SK-N-SH (cell line): ENCODE data around the gene AP5B1. TPM values are rescaled to one million over a fixed set of nuclear protein-coding genes. Genes with fewer than 3 reads are reported as not detected.

Experiments used
- CTCF ChIA-PET: fragments of 300-600, 350-600 bp; formaldehyde crosslinking; extraction: SDS; loops from one replicate; lab custom pipeline; 2021; lab: Yijun Ruan, JAX
- POLR2A ChIA-PET: fragments of 350-600 bp; sonication (Branson Sonifier 250); formaldehyde crosslinking; extraction: SDS; loops from one replicate; lab custom pipeline; 2020; ENCODE audit warnings: antibody characterized with exemption, inconsistent platforms; lab: Yijun Ruan, JAX
- DNase-seq: peaks from one replicate; pipeline ENCODE4 v3.0.0; 2012
- H2AFZ ChIP-seq: fragments of 200-600 bp; sonication (generic); 2 replicates; pipeline ENCODE4 v1.8.1; 2016; ENCODE audit warnings: antibody characterized with exemption, mild to moderate bottlenecking, low read depth
- H3F3A ChIP-seq: fragments of 200-600 bp; sonication (generic); replicated peaks from 2 replicates; pipeline ENCODE3; 2016; ENCODE audit warnings: antibody characterized with exemption, mild to moderate bottlenecking; ENCODE audit not compliant: insufficient read depth
- H3K27ac ChIP-seq, 2 experiments: fragments of 200-500 bp in 1 of 2; fragments of 200-600 bp in 1 of 2; sonication (Bioruptor generic) in 1 of 2; sonication (generic), shearing (Covaris generic) in 1 of 2; 2 replicates each; pipeline versions ENCODE4 v1.5.1 to v1.6.1; 2014 to 2016; ENCODE audit warnings: low read depth in 2 of 2, inconsistent platforms in 1 of 2, low read length in 1 of 2, mild to moderate bottlenecking in 1 of 2, mixed read lengths in 1 of 2
- H3K27me3 ChIP-seq: fragments of 200-600 bp; sonication (generic), shearing (Covaris generic); 2 replicates; pipeline ENCODE4 v1.6.1; 2016; ENCODE audit warnings: mixed run types; ENCODE audit not compliant: insufficient read depth
- H3K36me3 ChIP-seq, 2 experiments: fragments of 200-500 bp in 1 of 2; fragments of 200-600 bp in 1 of 2; sonication (Bioruptor generic) in 1 of 2; sonication (generic) in 1 of 2; replicated peaks in 1 of 2; 2 replicates each; pipeline versions ENCODE3 to v1.5.1; 2014 to 2016; ENCODE audit warnings: low read length in 1 of 2, mild to moderate bottlenecking in 1 of 2; ENCODE audit not compliant: insufficient read depth in 2 of 2, control insufficient read depth in 1 of 2
- H3K4me1 ChIP-seq, 2 experiments: fragments of 200-500 bp in 1 of 2; fragments of 200-600 bp in 1 of 2; sonication (Bioruptor generic) in 1 of 2; sonication (generic), shearing (Covaris generic) in 1 of 2; 2 replicates each; pipeline versions ENCODE4 v1.5.1 to v1.6.1; 2014 to 2016; ENCODE audit warnings: low read depth in 1 of 2, low read length in 1 of 2, mixed run types in 1 of 2; ENCODE audit not compliant: insufficient read depth in 2 of 2, control insufficient read depth in 1 of 2
- H3K4me2 ChIP-seq: fragments of 200-600 bp; sonication (generic), shearing (Covaris generic); 2 replicates; pipeline ENCODE4 v1.6.1; 2017; ENCODE audit warnings: mixed run types
- H3K4me3 ChIP-seq, 2 experiments: fragments of 200-500 bp in 1 of 2; fragments of 200-600 bp in 1 of 2; sonication (Bioruptor generic) in 1 of 2; sonication (generic), shearing (Covaris generic) in 1 of 2; 2 replicates each; pipeline versions ENCODE4 v1.5.1 to v1.8.1; 2014 to 2016; ENCODE audit warnings: low read depth in 2 of 2, inconsistent platforms in 1 of 2, low read length in 1 of 2, mild to moderate bottlenecking in 1 of 2, mixed read lengths in 1 of 2, moderate library complexity in 1 of 2
- H3K79me2 ChIP-seq: fragments of 200-600 bp; sonication (generic); 2 replicates; pipeline ENCODE4 v1.8.1; 2017; ENCODE audit warnings: mild to moderate bottlenecking; ENCODE audit not compliant: insufficient read depth
- H3K9ac ChIP-seq: fragments of 200-600 bp; sonication (generic); 2 replicates; pipeline ENCODE4 v1.6.1; 2017; ENCODE audit warnings: mixed run types
- H3K9me2 ChIP-seq: fragments of 200-600 bp; sonication (generic); 2 replicates; pipeline ENCODE4 v1.6.1; 2017; ENCODE audit warnings: mixed run types
- H3K9me3 ChIP-seq: fragments of 200-600 bp; sonication (generic); 2 replicates; pipeline ENCODE4 v1.6.1; 2017; ENCODE audit warnings: mixed run types, mild to moderate bottlenecking, moderate library complexity
- H4K20me1 ChIP-seq: fragments of 200-600 bp; sonication (generic); 2 replicates; pipeline ENCODE4 v1.6.1; 2017; ENCODE audit warnings: mild to moderate bottlenecking, mixed run types; ENCODE audit not compliant: insufficient read depth
- ELF1 ChIP-seq: IDR thresholded peaks from 2 replicates; pipeline ENCODE4 v1.4.0; 2012
- EP300 ChIP-seq, 2 experiments: IDR thresholded peaks; 2 replicates each; pipeline versions ENCODE4 v1.4.0 to v1.6.1; 2012; ENCODE audit warnings: borderline replicate concordance in 1 of 2, low read depth in 1 of 2, low read length in 1 of 2
- EZH2phosphoT487 ChIP-seq: fragments of 200-600 bp; sonication (generic); IDR thresholded peaks from 2 replicates; pipeline ENCODE4 v1.6.1; 2017; ENCODE audit warnings: low read depth, mixed run types, mild to moderate bottlenecking, antibody characterized with exemption, moderate library complexity, borderline replicate concordance
- FOSL2 ChIP-seq: IDR thresholded peaks from 2 replicates; pipeline ENCODE4 v1.4.0; 2012; ENCODE audit warnings: low read depth, mild to moderate bottlenecking, moderate library complexity, borderline replicate concordance
- FOXM1 ChIP-seq: IDR thresholded peaks from 2 replicates; pipeline ENCODE4 v1.4.0; 2012; ENCODE audit warnings: low read depth, mild to moderate bottlenecking
- GABPA ChIP-seq: IDR thresholded peaks from 2 replicates; pipeline ENCODE4 v1.4.0; 2012; ENCODE audit warnings: low read depth, mild to moderate bottlenecking
- MEF2A ChIP-seq: IDR thresholded peaks from 2 replicates; pipeline ENCODE4 v1.4.0; 2012; ENCODE audit warnings: low read depth, borderline replicate concordance
- POLR2AphosphoS5 ChIP-seq: IDR thresholded peaks from 2 replicates; pipeline ENCODE4 v1.6.1; 2012; ENCODE audit warnings: low read depth, low read length
- RFX5 ChIP-seq: IDR thresholded peaks from 2 replicates; pipeline ENCODE4 v1.6.1; 2012; ENCODE audit warnings: mild to moderate bottlenecking, improper control_type of control experiment, low read length
- RXRA ChIP-seq: IDR thresholded peaks from 2 replicates; pipeline ENCODE4 v1.4.0; 2012; ENCODE audit warnings: low read depth, mild to moderate bottlenecking, borderline replicate concordance
- SIN3A ChIP-seq: IDR thresholded peaks from 2 replicates; pipeline ENCODE4 v1.6.1; 2012; ENCODE audit warnings: low read depth, mild to moderate bottlenecking, low read length, moderate library complexity, borderline replicate concordance
- TAF1 ChIP-seq: IDR thresholded peaks from 2 replicates; pipeline ENCODE4 v1.6.1; 2012; ENCODE audit warnings: low read depth, mild to moderate bottlenecking, low read length, moderate library complexity, borderline replicate concordance
- TCF12 ChIP-seq: IDR thresholded peaks from 2 replicates; pipeline ENCODE4 v1.4.0; 2012
- WGBS: methylation state at CpG from one replicate; pipeline ENCODE4 v1.1.6; 2017; ENCODE audit warnings: low lambda C conversion rate; 5-methylcytosine and 5-hydroxymethylcytosine counted together
- polyA plus RNA-seq, 3 experiments: library from polyadenylated mRNA; depleted of rRNA; stranded (reverse); fragments of >200 nt; gene quantifications; 2 replicates each; pipeline ENCODE4 v1.2.3, GENCODE V29; 2012
- TF ChIP-seq, protein P1 (sequence below): IDR thresholded peaks from 2 replicates; pipeline ENCODE4 v1.4.0; 2012; ENCODE audit warnings: low read depth, borderline replicate concordance
- TF ChIP-seq, protein P2 (sequence below): fragments of 200-600 bp; sonication (generic); IDR thresholded peaks from 2 replicates; pipeline ENCODE4 v1.6.1; 2017; ENCODE audit warnings: antibody characterized with exemption, mild to moderate bottlenecking, moderate library complexity
- TF ChIP-seq, protein P3 (sequence below): IDR thresholded peaks from 2 replicates; pipeline ENCODE4; 2012

Gene AP5B1
- polyA plus RNA-seq, 1 of the 3 experiments (the other 2 are of a cell fraction): 3.8 TPM

DNA sequence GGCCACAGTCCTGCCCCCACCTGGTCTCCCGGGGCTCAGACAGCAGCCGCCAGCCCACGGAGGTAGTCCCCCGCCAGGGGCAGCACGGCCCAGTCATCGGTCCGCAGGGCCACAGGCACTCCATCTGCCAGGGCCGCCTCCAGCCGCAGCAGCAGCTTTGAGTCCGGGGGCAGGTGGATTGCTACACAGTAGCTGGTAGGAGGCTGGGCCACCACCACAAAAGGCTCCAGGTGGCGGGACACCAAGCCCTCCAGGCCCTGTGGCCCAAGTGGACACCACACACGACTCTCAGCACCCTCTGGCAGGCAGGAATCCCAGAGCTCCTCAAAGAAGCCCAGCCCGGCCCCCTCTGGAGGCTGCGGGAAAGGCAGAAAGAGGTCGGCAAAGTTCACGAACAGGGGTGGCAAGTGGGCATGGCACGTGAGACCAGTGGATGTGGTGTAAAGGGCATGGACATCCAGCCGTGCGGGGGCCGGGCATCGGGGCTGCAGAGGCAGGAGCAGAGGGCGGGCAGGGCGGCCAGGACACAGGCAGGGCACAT is 2.9 kb downstream of the AP5B1 start:
- CTCF ChIA-PET: interaction anchor here (0.6 to 8.6 kb wide), 7 partner anchors 7 to 107 kb away, joined by 3 to 152 read pairs (median 46); partner anchors contain the start of gene KAT5
- Histone ChIP-seq H3K4me2 (no peak overlapping the region), H3K4me3 (no peak overlapping the region), H3K9ac (no peak overlapping the region), H2AFZ (no peak overlapping the region), H3K4me1 (peaks cover 0 to 11% of the 10 kb centered on the region in 2 experiments; a peak in 1 of 4 replicates), H3K36me3 (peaks cover 0 to 12% of the 10 kb centered on the region in 2 experiments), H3K9me2 (no peaks in the 10 kb centered on the region), H4K20me1 (peaks cover 6% of the 10 kb centered on the region; the same call in 1 of the 2 replicates), H3K27me3 (no peaks in the 10 kb centered on the region), H3F3A (peaks cover 2% of the 10 kb centered on the region), H3K27ac (no peak overlapping the region), H3K79me2 (peaks cover 15% of the 10 kb centered on the region; the same call in 1 of the 2 replicates), H3K9me3 (no peaks in the 10 kb centered on the region)
- TF ChIP-seq FOXM1 (no peak), TCF12 (no peak), EP300 (IDR thresholded peaks at IDR 0.05; ENCODE audit: borderline replicate concordance in 1 of 2, low read depth in 1 of 2, low read length in 1 of 2) (no peak), RFX5 (no peak), EZH2phosphoT487 (no peak), SIN3A (no peak), TAF1 (no peak), GABPA (no peak), POLR2AphosphoS5 (no peak), ELF1 (no peak), FOSL2 (no peak), MEF2A (no peak), RXRA (no peak)
- TF ChIP-seq, protein P1, sequence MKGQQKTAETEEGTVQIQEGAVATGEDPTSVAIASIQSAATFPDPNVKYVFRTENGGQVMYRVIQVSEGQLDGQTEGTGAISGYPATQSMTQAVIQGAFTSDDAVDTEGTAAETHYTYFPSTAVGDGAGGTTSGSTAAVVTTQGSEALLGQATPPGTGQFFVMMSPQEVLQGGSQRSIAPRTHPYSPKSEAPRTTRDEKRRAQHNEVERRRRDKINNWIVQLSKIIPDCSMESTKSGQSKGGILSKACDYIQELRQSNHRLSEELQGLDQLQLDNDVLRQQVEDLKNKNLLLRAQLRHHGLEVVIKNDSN: no peak
- TF ChIP-seq, protein P2, sequence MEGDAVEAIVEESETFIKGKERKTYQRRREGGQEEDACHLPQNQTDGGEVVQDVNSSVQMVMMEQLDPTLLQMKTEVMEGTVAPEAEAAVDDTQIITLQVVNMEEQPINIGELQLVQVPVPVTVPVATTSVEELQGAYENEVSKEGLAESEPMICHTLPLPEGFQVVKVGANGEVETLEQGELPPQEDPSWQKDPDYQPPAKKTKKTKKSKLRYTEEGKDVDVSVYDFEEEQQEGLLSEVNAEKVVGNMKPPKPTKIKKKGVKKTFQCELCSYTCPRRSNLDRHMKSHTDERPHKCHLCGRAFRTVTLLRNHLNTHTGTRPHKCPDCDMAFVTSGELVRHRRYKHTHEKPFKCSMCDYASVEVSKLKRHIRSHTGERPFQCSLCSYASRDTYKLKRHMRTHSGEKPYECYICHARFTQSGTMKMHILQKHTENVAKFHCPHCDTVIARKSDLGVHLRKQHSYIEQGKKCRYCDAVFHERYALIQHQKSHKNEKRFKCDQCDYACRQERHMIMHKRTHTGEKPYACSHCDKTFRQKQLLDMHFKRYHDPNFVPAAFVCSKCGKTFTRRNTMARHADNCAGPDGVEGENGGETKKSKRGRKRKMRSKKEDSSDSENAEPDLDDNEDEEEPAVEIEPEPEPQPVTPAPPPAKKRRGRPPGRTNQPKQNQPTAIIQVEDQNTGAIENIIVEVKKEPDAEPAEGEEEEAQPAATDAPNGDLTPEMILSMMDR: no peak
- TF ChIP-seq, protein P3, sequence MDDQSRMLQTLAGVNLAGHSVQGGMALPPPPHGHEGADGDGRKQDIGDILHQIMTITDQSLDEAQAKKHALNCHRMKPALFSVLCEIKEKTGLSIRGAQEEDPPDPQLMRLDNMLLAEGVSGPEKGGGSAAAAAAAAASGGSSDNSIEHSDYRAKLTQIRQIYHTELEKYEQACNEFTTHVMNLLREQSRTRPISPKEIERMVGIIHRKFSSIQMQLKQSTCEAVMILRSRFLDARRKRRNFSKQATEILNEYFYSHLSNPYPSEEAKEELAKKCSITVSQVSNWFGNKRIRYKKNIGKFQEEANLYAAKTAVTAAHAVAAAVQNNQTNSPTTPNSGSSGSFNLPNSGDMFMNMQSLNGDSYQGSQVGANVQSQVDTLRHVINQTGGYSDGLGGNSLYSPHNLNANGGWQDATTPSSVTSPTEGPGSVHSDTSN: no peak
- 91% methylated on average over 18 of the region's 23 CpGs for WGBS
- POLR2A ChIA-PET: no interaction called here
- DNase-seq: peak; percentile 16
